ENCODE data around the gene SLC11A2. TPM values are rescaled to one million over a fixed set of nuclear protein-coding genes. Genes with fewer than 3 reads are reported as not detected.

Gene SLC11A2
- 45.7 and 46.3 TPM in 2 replicates for total RNA-seq

DNA sequence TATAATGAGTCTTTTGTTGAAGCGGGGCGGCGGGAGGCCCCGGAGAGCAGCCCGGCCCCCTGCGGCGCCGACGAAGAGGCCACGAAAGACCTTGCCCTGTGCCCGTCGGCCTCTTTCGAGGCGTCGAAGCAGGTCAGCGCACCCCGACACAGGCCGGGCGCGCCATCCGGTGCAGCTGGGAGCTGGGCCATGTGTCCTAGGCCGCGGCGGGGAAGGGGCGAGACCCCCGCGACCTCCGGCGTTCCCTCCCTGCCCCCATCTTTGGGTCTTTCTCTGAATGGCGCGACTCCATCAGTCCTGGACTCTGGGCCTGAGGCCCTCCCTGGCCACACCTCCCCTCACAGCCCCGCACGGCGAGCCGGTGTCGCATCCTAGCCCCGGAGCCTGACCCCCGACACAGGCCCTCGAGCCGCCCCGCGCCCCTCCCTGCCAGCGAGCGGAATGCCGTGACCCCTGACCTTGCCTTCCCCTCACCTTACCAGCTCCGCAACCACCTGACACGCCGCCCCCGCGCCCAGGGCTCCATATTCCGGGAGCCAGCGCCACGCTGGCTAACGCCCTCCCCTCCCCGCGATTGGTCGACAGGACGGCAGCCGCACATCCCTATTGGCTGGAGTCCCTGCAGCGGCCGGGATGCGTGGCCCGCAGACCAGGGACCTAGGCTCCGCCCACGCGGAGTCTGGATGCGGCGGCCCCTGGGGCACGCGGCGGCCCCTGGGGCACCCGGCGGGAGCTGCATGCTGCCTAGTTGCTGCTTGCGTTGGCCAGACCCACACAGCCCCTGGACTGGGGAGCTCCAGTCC lies at the start of gene SLC11A2:
Gene SLC11A2 (minus strand): TSS at position 549 of the 803 bp plus-strand sequence. CDS start 15,656 bp downstream, outside the sequence.
- intact Hi-C loops (cut with micrococcal nuclease): loop anchor here (1.0 to 10.0 kb wide), 9 partner anchors 22 to 781 kb away; partner anchors contain the start of genes BIN2, CSRNP2, DIP2B and LETMD1

DNA sequence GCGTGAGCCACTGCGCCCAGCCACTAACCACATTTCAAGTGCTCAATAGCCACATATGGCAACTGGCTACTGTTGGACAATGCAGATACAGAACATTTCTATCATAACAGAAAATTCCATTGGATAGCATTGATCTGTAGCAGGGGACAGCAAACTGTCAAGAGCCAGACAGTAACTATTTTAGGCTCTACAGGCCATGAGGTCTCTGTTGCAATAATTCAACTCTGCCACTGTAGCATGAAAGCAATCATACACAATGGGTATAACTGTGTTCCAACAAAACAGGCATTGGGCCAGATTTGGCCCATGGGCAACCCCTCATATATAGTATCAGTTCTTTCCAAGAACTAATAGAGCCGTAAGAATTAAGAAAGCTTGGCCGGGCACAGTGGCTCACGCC lies 49.2 kb upstream of the SLC11A2 start:
- intact Hi-C loops (cut with micrococcal nuclease): no loop called here

DNA sequence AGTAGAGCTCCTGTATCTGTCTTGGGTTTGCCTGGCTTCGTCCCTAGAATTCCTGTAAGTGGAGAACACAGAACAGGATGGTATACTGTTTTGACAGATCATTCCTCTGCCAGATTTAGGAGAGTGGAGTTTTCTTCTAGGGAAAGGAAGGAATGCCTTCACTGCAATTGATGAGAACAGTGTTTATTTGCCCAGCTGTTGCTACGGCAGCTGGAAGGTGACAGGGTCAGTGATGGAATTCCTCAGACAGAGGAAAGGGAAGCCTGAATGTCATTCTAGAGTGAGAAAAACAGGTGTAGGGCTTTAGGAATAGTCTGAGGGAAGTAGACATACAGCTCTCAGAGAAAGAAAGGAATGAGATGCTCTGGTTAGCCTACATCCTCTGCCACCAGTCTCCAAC lies 45.5 kb upstream of the SLC11A2 start:
- intact Hi-C loops (cut with micrococcal nuclease): no loop called here

DNA sequence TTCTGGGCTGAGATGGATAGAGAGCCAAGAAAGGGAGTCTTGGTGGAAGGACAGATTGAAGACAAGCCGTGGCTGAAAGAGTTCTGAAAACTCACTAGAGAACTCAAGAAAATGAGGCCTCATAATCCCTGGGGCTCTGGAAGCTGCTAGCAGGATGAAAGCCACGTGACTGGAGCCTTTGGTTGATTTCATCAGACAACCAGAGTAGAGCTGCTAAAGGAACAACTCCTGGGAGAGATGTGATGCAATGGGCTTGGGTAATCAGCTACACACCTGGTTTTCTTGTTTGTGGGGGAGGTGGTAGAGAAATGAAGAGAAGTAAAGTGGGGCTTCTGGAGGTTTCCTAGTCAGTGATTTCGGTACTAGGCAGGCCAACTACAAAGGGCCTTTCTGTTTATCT lies 43.8 kb upstream of the SLC11A2 start:
- intact Hi-C loops (cut with micrococcal nuclease): no loop called here

DNA sequence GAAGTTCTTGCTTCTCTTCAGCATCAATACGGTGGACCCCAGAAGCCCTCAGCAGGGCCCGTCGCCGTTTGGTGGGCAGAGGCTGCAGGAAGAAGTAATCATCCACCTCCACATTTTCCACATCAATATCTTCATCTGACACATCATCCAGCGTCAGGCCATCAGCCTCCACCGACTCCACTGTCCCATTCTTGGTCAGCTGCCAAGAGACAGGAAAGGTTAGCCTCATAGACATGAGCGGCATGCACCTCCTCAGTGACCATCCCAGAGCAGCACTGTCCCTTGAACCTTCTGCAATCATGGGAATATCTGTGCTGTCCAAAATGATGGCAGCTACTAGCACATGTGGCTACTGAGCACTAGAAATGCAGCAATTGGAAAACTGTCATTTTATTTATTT lies 41.6 kb upstream of the SLC11A2 start:
- intact Hi-C loops (cut with micrococcal nuclease): no loop called here

DNA sequence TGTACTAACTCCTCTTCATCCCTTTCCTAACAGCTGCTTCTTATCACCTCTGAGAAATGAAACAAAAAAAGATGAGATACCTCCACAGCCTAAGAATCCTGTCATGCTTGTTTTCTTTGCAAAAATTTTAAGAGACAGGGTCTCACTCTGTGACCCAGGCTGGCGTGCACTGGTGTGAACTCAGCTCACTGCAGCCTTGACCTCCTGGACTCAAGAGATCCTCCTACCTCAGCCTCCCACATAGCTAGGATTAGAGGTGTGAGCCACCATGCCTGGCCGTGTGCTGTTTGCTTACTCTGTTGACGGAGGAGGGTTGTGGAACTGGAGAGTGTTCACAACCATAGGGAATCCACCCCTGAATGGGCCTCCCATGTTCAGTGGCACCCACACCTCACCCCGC lies 41.0 kb upstream of the SLC11A2 start:
- intact Hi-C loops (cut with micrococcal nuclease): no loop called here

DNA sequence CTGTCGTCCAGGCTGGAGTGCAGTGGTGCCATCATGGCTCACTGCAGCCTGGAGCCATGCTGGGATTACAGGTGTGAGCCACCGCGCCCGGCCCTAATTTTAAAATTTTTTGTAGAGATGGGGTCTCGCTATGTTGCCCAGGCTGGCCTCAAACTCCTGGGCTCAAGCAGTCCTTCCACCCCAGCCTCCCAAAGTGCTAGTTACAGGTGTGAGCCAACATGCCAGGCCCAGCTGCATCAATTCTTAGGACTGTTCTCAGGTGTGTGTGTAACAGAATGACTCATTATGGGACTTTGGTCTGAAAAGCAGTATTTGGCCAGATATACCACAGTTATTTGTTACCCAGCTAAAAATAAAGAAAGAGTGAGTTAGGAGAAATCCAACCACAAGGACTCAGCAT lies 39.3 kb upstream of the SLC11A2 start:
- intact Hi-C loops (cut with micrococcal nuclease): no loop called here

DNA sequence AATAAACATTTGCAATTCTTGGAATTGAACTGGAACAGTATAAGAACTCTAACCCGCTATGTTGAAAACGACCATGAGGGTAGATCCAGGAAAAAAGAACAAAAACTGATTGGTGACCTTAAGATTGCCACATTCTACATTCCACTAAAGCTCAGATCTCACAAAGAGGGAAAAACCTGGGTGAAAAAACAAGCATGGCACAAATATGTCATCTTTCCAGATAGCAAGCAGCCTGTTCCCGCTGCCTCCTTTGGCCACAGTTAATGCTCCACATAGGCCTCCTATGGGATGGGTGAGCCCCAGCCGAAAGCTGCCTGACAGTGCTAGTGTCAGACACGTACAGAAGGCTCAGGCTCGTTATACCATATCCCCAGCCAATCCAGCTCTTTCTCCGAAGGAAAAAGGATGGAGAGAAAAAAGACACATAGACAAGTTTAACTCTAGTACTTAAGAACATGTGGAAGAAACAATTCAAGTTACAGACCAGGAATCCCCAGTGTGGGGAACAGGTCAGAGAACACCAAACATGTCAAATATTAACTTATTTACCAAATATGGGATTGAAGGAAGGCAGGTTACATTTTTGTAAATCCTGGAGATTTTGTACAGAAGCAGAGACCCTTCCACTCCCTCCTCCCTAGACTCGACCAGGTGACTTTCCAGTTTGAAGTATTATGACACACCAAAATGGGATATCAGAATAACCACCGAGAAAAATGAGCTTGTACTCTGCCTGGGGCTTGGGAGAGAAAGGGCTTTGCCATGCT lies 36.6 kb upstream of the SLC11A2 start:
- intact Hi-C loops (cut with micrococcal nuclease): no loop called here

DNA sequence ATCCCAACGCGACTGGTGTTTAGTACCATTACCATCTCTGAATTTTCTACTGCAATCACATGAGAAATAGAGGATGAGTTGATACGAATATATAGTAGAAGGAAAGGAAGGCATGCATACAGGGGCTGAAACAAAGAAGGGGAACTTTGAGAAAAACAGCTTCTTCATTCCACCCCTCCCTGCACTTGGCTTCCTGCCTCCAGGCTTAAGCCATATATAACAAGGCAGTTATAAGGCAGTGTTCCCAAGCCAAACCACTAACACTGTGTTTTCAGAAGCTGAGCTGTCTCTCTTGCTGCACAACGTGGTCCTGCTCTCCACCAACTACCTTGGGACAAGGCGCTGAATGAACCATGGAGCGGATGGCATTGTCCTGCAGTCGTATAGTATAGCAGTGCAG lies 32.9 kb upstream of the SLC11A2 start:
- intact Hi-C loops (cut with micrococcal nuclease): no loop called here

DNA sequence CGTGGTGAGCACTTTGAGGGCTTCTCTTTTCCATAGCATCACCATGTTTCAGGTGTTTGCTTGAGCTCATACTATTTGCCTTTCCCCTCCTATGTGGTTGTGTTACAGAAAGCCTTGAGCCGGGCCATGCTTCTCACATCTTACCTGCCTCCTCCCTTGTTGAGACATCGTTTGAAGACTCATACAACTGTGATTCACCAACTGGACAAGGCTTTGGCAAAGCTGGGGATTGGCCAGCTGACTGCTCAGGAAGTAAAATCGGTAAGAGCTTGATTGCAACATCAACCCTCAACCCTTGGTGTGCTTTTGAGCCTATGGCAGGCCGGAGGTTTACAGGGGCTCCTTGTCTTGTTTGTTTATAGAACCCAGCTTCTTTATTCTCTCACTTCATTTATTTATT lies 30.1 kb upstream of the SLC11A2 start:
- intact Hi-C loops (cut with micrococcal nuclease): no loop called here

DNA sequence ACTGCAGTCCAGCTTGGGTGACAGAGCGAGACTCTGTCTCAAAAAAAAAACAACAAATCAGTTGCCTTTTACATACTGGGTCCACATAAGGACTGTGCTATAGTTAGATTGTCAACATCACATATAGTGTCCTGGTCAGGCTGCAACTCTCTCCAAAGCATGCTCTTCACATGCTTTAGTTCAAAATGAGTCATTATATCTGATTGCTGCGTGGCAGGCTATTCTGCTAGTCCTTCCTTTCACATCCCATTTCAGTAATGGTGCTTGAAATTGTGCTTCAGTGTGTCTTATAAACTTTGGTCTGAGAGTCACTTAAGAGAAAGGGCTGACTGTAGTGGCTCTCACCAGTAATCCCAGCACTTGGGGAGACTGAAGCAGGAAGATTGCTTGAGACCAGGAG lies 28.9 kb upstream of the SLC11A2 start:
- intact Hi-C loops (cut with micrococcal nuclease): no loop called here

DNA sequence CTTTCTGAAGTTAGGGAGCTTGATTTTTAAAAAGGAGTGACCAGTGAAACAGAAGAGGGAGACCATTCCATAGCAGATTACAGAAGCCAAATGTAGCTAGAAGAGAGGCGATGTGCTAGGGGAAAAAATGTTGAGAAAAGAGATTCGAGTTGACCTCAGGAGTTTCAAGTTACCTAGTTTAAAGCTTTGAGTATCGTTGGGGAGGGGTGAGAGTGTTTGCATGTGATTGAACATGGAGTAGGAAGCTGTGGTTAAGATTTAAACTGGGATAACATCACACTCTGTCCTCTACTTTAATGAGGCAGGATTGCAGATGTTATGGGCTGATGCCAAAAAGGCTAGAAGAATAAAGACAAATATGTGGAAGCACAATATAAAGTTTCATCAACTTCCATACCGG lies 25.6 kb upstream of the SLC11A2 start:
- intact Hi-C loops (cut with micrococcal nuclease): no loop called here

DNA sequence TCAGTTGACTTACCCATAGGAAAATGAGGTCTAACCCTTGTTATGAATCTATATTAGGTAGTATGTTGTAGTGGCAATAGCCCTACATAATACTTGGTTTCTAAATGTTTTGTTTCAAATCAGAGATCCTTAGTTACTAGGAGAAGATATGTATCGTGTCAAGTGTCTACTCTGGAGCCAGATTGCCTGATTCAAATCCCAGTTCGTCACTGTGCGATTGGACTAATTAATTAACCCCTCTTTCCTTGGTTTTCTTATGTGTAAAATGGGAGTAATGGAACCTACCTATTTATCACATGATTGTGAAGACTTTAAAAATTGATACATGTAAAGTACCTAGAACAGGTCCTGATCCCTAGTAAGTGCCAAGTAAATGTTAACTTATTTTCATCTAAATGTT lies 23.3 kb upstream of the SLC11A2 start:
- intact Hi-C loops (cut with micrococcal nuclease): loop anchor here (5.0 to 10.0 kb wide), 2 partner anchors 168 to 885 kb away; partner anchors contain the start of genes CERS5 and POU6F1

DNA sequence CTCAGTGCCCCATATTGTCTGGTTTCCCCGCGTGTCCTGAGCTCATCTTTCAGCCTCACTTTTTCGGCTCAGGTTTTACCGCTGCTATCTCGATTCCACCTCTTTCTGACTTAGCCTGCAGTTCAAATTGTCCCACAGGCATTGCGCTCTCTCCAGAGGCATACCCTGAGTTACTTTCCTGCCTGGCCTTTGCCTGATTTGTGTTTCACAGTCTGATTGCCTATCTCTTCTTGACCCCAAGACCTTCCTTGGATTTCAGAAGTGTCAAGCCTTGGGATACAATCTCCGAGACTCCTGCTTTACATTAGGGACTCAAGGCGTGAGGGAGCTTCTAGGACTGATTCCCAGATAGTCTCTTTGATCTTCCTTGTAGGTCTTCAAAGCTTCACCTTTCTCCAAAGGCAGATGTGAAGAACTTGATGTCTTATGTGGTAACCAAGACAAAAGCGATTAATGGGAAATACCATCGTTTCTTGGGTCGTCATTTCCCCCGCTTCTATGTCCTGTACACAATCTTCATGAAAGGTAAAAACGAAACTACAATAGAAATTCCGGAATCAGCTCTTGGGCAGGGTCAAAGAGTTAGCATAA lies 22.6 kb upstream of the SLC11A2 start:
- intact Hi-C loops (cut with micrococcal nuclease): loop anchor here (1.0 to 10.0 kb wide), 7 partner anchors 22 to 884 kb away; partner anchors contain the start of genes ATF1, CERS5, CSRNP2 and DAZAP2

DNA sequence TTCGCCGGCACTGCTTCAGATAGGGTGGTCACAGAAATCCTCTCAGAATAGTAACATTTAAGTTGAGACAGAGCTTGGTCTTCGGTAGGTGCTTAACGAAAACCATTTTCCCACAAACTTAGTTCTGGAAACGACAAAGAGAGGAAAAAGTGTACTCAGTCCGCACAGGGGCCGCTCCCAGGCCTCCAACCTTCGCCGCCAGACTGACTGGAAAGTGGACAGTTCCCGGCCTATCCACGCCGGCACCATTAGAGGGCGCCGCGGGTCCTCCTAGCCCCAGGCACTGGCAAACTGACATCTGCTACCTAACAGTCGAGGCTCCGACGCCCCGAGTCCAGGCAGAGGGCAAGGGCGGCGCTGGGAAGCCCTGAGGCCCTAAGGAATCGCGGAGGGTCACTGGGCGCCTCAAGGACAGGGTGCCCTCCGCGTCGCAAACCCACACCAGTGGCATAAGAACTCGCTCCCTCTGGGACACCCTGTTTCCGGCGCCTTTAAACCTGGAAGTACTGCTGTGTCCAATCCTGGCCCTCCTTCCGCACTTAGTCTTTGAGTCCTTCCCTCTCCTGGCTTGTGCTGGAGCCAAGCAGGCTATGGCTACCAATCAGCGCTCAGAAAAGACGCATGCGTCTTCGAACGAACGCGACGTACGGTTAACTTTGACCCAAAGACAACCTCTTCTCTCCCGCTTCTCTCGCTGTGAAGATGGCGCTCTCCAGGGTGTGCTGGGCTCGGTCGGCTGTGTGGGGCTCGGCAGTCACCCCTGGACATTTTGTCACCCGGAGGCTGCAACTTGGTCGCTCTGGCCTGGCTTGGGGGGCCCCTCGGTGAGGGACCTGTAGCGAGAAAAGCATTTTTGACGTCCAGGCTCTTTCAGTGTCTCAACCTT lies 21.7 kb upstream of the SLC11A2 start, which contains the start of gene LETMD1:
Gene LETMD1 (plus strand): TSS at position 673 of the 886 bp plus-strand sequence. CDS start 30 bp downstream, at position 703.
- intact Hi-C loops (cut with micrococcal nuclease): loop anchor here (1.0 to 10.0 kb wide), 8 partner anchors 22 to 883 kb away; partner anchors contain the start of genes ATF1, CERS5, CSRNP2 and DAZAP2

DNA sequence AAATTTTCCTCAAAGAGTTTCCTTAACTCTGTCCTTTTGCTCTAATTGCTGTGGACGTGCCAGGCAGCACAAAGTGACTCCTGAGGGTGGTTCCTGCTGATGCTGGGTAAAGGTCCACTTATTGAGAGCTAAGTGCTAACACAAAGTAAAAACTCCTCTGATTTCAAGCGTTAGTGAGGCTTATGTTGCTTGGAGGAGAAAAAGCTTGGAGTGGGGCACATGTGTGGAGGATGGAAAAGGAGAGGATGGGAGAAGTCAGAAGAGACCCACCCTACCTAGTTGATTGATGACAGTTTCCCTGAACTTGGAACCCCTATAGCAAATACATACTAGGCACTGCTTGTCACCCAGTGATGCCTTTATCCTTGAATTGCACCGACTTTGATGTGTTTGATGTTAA lies 10.1 kb upstream of the SLC11A2 start:
- intact Hi-C loops (cut with micrococcal nuclease): no loop called here

DNA sequence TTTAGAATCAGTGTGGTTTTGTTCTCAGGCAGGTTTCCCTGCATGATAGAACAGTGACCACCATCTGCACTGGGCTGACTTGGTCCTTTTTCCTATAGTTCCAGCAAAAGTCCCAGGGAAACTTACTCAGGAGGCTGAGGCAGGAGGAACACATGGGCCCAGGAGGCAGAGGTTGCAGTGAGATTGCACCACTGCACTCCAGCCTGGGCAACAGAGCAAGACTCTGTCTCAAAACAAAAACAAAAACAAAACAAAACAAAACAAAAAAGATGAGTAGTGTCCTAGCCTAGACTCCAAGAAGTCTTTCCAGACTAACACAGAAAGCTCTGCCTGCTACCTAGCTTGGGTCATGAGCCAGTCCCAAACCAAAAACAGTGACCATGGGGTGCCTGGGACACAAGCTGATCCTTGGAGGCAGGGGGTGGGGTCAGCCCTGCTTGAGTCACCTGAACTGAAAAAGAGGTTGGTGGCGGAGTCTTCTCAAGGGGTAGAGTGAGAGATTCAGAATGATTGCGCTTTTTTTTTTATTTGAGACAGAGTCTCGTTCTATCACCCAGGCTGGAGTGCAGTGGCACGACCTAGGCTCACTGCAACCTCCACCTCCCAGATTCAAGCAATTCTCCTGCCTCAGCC lies 7.4 kb upstream of the SLC11A2 start:
- intact Hi-C loops (cut with micrococcal nuclease): no loop called here

DNA sequence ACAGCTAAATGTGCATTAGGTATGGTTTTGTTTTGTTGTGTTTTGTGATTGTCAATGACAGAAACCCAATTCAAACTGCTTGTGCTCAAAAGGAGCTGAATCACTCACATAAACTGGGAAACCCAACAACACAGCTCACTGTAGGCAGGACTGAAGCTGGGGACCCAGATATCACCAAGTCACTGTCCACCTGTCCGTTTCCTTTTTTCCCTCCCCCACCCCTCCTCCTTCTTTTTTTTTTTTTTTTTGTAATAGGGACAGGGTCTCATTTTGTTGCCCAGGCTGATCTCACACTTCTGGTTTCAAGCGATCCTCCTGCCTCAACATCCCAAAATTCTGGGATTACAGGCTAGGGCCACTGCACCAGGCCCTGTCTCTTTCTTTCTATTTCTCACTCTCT lies 6.9 kb upstream of the SLC11A2 start:
- intact Hi-C loops (cut with micrococcal nuclease): no loop called here

DNA sequence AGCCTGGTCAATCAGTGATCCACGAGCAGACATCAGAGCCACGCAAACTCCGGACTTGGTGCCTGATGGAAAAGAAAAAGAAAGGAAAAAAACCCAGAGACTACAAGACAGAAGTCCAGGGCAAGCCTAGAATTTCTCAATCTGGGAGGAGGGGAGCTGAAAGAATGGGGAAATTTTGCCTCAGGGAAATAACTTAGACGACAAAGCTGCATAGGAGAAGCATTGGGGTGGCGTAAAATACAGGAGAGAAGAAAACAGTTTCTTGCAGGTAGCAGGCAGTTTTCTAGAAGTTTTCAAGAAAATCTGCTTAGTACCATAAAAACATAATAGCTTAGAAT lies 2.6 kb upstream of the SLC11A2 start:
- intact Hi-C loops (cut with micrococcal nuclease): loop anchor here (1.0 to 10.0 kb wide), 5 partner anchors 41 to 784 kb away; partner anchors contain the start of genes BIN2 and DIP2B
